ENCODE results near the gene MAOB. TPM values are rescaled to one million over a fixed set of nuclear protein-coding genes. Genes with fewer than 3 reads are reported as not detected.
"Not testable (repeated sequence)": the region's sequence is repeated elsewhere in the genome, so short reads cannot be mapped to it uniquely, and the experiment has no call there.

Gene MAOB
- 10 to 100 TPM; 24.6 to 40.6 TPM for total RNA-seq

- no peaks in the 10 kb centered on the region for H3K27me3 ChIP-seq (replicated peaks; ENCODE audit: insufficient read depth)
Measured at GRCh38 chrX:43882294-43882681, at the start of gene MAOB. Gene MAOB (minus strand): TSS chrX:43882450. CDS start chrX:43882299, 151 bp downstream.

GRCh38 chrX:43922032-43922431 lies 39.8 kb upstream of the MAOB start:
- not testable (repeated sequence) for H3K36me3 ChIP-seq; ATAC-seq (ENCODE audit: insufficient number of reproducible peaks, low FRiP score, low read depth)

More at GRCh38 chrX:43882294-43882681, at the start of gene MAOB:
- H3K4me3 ChIP-seq, result peak within 1 kb of the TSS; percentile 67
- no peaks in the 10 kb centered on the region for H3K4me1 ChIP-seq (ENCODE audit: control insufficient read depth in 1 of 2, low read depth in 2 of 2)
- peak within 1 kb of the TSS; percentile 66 to 77 for H3K27ac ChIP-seq
- DNase-seq (ENCODE audit: low spot score) (no peak), ATAC-seq (ENCODE audit: insufficient number of reproducible peaks, low FRiP score, low read depth) (no peak)
- TF ChIP-seq CTCF (IDR thresholded peaks at IDR 0.05), result no peak
- H3K36me3 ChIP-seq, result no peaks in the 10 kb centered on the region
- no peaks in the 10 kb centered on the region for H3K9me3 ChIP-seq

GRCh38 chrX:43910772-43911171 lies 28.5 kb upstream of the MAOB start:
- H3K36me3 ChIP-seq; ATAC-seq (ENCODE audit: insufficient number of reproducible peaks, low FRiP score, low read depth); H3K27ac ChIP-seq; H3K9me3 ChIP-seq; H3K4me1 ChIP-seq (ENCODE audit: control insufficient read depth in 1 of 2, low read depth in 2 of 2); DNase-seq (ENCODE audit: low spot score); H3K27me3 ChIP-seq (replicated peaks; ENCODE audit: insufficient read depth); H3K4me3 ChIP-seq: not testable (repeated sequence)

More at GRCh38 chrX:43922032-43922431, 39.8 kb upstream of the MAOB start:
- not testable (repeated sequence) for H3K27me3 ChIP-seq (replicated peaks; ENCODE audit: insufficient read depth); H3K27ac ChIP-seq; H3K9me3 ChIP-seq; DNase-seq (ENCODE audit: low spot score); H3K4me1 ChIP-seq (ENCODE audit: control insufficient read depth in 1 of 2, low read depth in 2 of 2); H3K4me3 ChIP-seq

GRCh38 chrX:43910012-43910411 lies 27.8 kb upstream of the MAOB start:
- Histone ChIP-seq H3K9me3 (no peaks in the 10 kb centered on the region), H3K4me1 (ENCODE audit: control insufficient read depth in 1 of 2, low read depth in 2 of 2) (no peaks in the 10 kb centered on the region), H3K27me3 (replicated peaks; ENCODE audit: insufficient read depth) (no peaks in the 10 kb centered on the region), H3K27ac (no peak overlapping the region), H3K36me3 (no peaks in the 10 kb centered on the region), H3K4me3 (no peak overlapping the region)
- ATAC-seq (ENCODE audit: insufficient number of reproducible peaks, low FRiP score, low read depth) (no peak), DNase-seq (ENCODE audit: low spot score) (no peak)
- no peak for TF ChIP-seq CTCF (IDR thresholded peaks at IDR 0.05)

- H3K4me3 ChIP-seq, result no peak overlapping the region
- no peaks in the 10 kb centered on the region for H3K27me3 ChIP-seq (replicated peaks; ENCODE audit: insufficient read depth)
- H3K36me3 ChIP-seq, result no peaks in the 10 kb centered on the region
- TF ChIP-seq CTCF (IDR thresholded peaks at IDR 0.05), result no peak
- ATAC-seq (ENCODE audit: insufficient number of reproducible peaks, low FRiP score, low read depth), result no peak
- no peak overlapping the region for H3K27ac ChIP-seq
- H3K4me1 ChIP-seq (ENCODE audit: control insufficient read depth in 1 of 2, low read depth in 2 of 2), result no peaks in the 10 kb centered on the region
- DNase-seq (ENCODE audit: low spot score), result no peak
- no peaks in the 10 kb centered on the region for H3K9me3 ChIP-seq
Measured at GRCh38 chrX:43909141-43909540, 26.9 kb upstream of the MAOB start.

- Histone ChIP-seq H3K9me3 (no peaks in the 10 kb centered on the region), H3K4me1 (ENCODE audit: control insufficient read depth in 1 of 2, low read depth in 2 of 2) (peaks cover 3 to 28% of the 10 kb centered on the region in 2 donors), H3K4me3 (no peak overlapping the region), H3K27me3 (replicated peaks; ENCODE audit: insufficient read depth) (no peaks in the 10 kb centered on the region), H3K36me3 (no peaks in the 10 kb centered on the region), H3K27ac (peak overlapping the region; percentile 22 to 70)
- DNase-seq (ENCODE audit: low spot score) (no peak), ATAC-seq (ENCODE audit: insufficient number of reproducible peaks, low FRiP score, low read depth) (no peak)
- TF ChIP-seq CTCF (IDR thresholded peaks at IDR 0.05), result no peak
Measured at GRCh38 chrX:43899878-43900815, 17.9 kb upstream of the MAOB start.
